Globus pallidus (tissue), 1 donor: ENCODE results near the gene NAA16.
"Not testable (repeated sequence)": the region's sequence is repeated elsewhere in the genome, so short reads cannot be mapped to it uniquely, and the experiment has no call there.

ENCODE experiments used
- DNase-seq: peaks from one replicate; pipeline ENCODE4 v3.0.0-alpha.2; 2015; ENCODE audit warnings: low spot score

The NAA16 gene

GRCh38 chr13:41310963-41311405, at the start of gene NAA16:
Gene NAA16 (plus strand): TSS chr13:41311267. CDS start chr13:41311529, 262 bp downstream.
- peak; percentile 88 for DNase-seq

GRCh38 chr13:41263261-41263971, 47.7 kb upstream of the NAA16 start, which contains the start of gene MTRF1:
Gene MTRF1 (minus strand): TSS chr13:41263576. CDS start chr13:41260907, 2,669 bp downstream.
- peak; percentile 92 for DNase-seq

- no peak for DNase-seq
Observed at GRCh38 chr13:41267106-41267505, 44.0 kb upstream of the NAA16 start.

- DNase-seq = no peak
Observed at GRCh38 chr13:41268764-41269163, 42.3 kb upstream of the NAA16 start.

- DNase-seq = no peak
Observed at GRCh38 chr13:41271456-41272285, 39.4 kb upstream of the NAA16 start.

- no peak for DNase-seq
Observed at GRCh38 chr13:41273831-41274441, 37.1 kb upstream of the NAA16 start.

- DNase-seq = no peak
Observed at GRCh38 chr13:41274881-41275280, 36.2 kb upstream of the NAA16 start.

GRCh38 chr13:41276824-41277223, 34.2 kb upstream of the NAA16 start:
- no peak for DNase-seq

GRCh38 chr13:41279156-41279555, 31.9 kb upstream of the NAA16 start:
- DNase-seq = not testable (repeated sequence)

- no peak for DNase-seq
Observed at GRCh38 chr13:41282129-41282571, 28.9 kb upstream of the NAA16 start.

GRCh38 chr13:41284512-41285288, 26.4 kb upstream of the NAA16 start:
- DNase-seq = no peak

- DNase-seq = no peak
Observed at GRCh38 chr13:41286370-41286769, 24.7 kb upstream of the NAA16 start.

- DNase-seq = no peak
Observed at GRCh38 chr13:41289463-41289881, 21.6 kb upstream of the NAA16 start.

- no peak for DNase-seq
Observed at GRCh38 chr13:41291246-41291645, 19.8 kb upstream of the NAA16 start.

- no peak for DNase-seq
Observed at GRCh38 chr13:41293272-41293671, 17.8 kb upstream of the NAA16 start.

GRCh38 chr13:41294914-41295313, 16.2 kb upstream of the NAA16 start:
- no peak for DNase-seq

- no peak for DNase-seq
Observed at GRCh38 chr13:41295973-41296372, 15.1 kb upstream of the NAA16 start.

- DNase-seq = no peak
Observed at GRCh38 chr13:41296879-41297646, 14.0 kb upstream of the NAA16 start.

GRCh38 chr13:41299316-41300094, 11.6 kb upstream of the NAA16 start:
- no peak for DNase-seq

- DNase-seq = no peak
Observed at GRCh38 chr13:41302743-41303142, 8.3 kb upstream of the NAA16 start.
